Kidney epithelial cell (primary cell): ENCODE results near the gene UBA3. TPM values are rescaled to one million over a fixed set of nuclear protein-coding genes. Genes with fewer than 3 reads are reported as not detected.

ENCODE experiments used
- DNase-seq: peaks from one replicate; pipeline ENCODE4 v3.0.0-alpha.2; 2010; ENCODE audit warnings: low read depth
- H3K27me3 ChIP-seq: 2 replicates; pipeline ENCODE4 v1.6.0; 2011; ENCODE audit warnings: low read length; ENCODE audit not compliant: control insufficient read depth, insufficient read depth
- H3K36me3 ChIP-seq: 2 replicates; pipeline ENCODE4 v1.5.1; 2011; ENCODE audit warnings: low read length; ENCODE audit not compliant: control insufficient read depth, insufficient read depth
- H3K4me3 ChIP-seq: 2 replicates; pipeline ENCODE4 v1.5.1; 2011; ENCODE audit warnings: low read depth, mild to moderate bottlenecking, control low read depth, low read length
- CTCF ChIP-seq: IDR thresholded peaks from 2 replicates; pipeline ENCODE4 v1.5.1; 2011; ENCODE audit warnings: mild to moderate bottlenecking, moderate library complexity, low read length, control low read depth, inconsistent platforms; ENCODE audit not compliant: insufficient read depth, poor library complexity, severe bottlenecking
- total RNA-seq: library from RNA; depleted of rRNA; stranded (reverse); fragments of >200 nt; gene quantifications from 2 replicates; pipeline ENCODE4 v1.2.3, GENCODE V29; 2015

The UBA3 gene
- total RNA-seq, 1 donor from 2014 or later = 46.6 TPM

GRCh38 chr3:69048990-69049389, 31.2 kb downstream of the UBA3 start:
- no peak for DNase-seq
- no peaks in the 10 kb centered on the region for H3K27me3 ChIP-seq
- TF ChIP-seq CTCF = no peak
- peaks cover 1% of the 10 kb centered on the region for H3K36me3 ChIP-seq
- H3K4me3 ChIP-seq = no peak overlapping the region

GRCh38 chr3:69044608-69045007, 35.6 kb downstream of the UBA3 start:
- Histone ChIP-seq H3K4me3 (no peak overlapping the region), H3K36me3 (peaks cover 1% of the 10 kb centered on the region), H3K27me3 (no peaks in the 10 kb centered on the region)
- no peak for DNase-seq
- no peak for TF ChIP-seq CTCF

- no peak for TF ChIP-seq CTCF
- H3K36me3 ChIP-seq = no peaks in the 10 kb centered on the region
- H3K27me3 ChIP-seq = no peaks in the 10 kb centered on the region
- H3K4me3 ChIP-seq = no peak overlapping the region
- DNase-seq = no peak
Observed at GRCh38 chr3:69033470-69033869, 46.7 kb downstream of the UBA3 start.

- Histone ChIP-seq H3K27me3 (no peaks in the 10 kb centered on the region), H3K36me3 (no peaks in the 10 kb centered on the region), H3K4me3 (no peak overlapping the region)
- no peak for DNase-seq
- TF ChIP-seq CTCF = no peak
Observed at GRCh38 chr3:69032737-69033136, 47.4 kb downstream of the UBA3 start.

GRCh38 chr3:69032142-69032541, 48.0 kb downstream of the UBA3 start:
- Histone ChIP-seq H3K4me3 (no peak overlapping the region), H3K36me3 (no peaks in the 10 kb centered on the region), H3K27me3 (no peaks in the 10 kb centered on the region)
- DNase-seq = no peak
- no peak for TF ChIP-seq CTCF

GRCh38 chr3:69031635-69032034, 48.5 kb downstream of the UBA3 start:
- Histone ChIP-seq H3K4me3 (no peak overlapping the region), H3K36me3 (no peaks in the 10 kb centered on the region), H3K27me3 (no peaks in the 10 kb centered on the region)
- no peak for DNase-seq
- no peak for TF ChIP-seq CTCF
